GM19468 (cell line): ENCODE results near the gene NAALADL1.
A peak's percentile ranks its signal among the peaks of the same experiment; 100 is the strongest.

Experiments
- ATAC-seq: cut with Tn5 transposase; IDR thresholded peaks from one replicate; pipeline ENCODE4 v1.9.1; 2021; ENCODE audit warnings: mild to moderate bottlenecking, moderate library complexity, moderate number of reproducible peaks; ENCODE audit not compliant: unreplicated experiment; ENCODE audit errors: extremely low read depth

NAALADL1 gene

GRCh38 chr11:65083834-65084597 is 25.7 kb upstream of the NAALADL1 start, which contains the start of the genes CDCA5 and ZFPL1:
CDCA5 (minus strand) TSS chr11:65084040; CDS start chr11:65083978, 62 bp downstream.
ZFPL1 (plus strand) TSS chr11:65084222; CDS start chr11:65084699, 477 bp downstream.
- ATAC-seq: peak; percentile 71

GRCh38 chr11:65083134-65083833 is 24.9 kb upstream of the NAALADL1 start:
- no peak for ATAC-seq

GRCh38 chr11:65078786-65079342 is 20.5 kb upstream of the NAALADL1 start:
- no peak for ATAC-seq

- no peak for ATAC-seq
These were observed 19.8 kb upstream of the NAALADL1 start for GRCh38 chr11:65078151-65078550.

GRCh38 chr11:65077451-65077850 is 19.1 kb upstream of the NAALADL1 start:
- ATAC-seq: no peak

GRCh38 chr11:65072631-65072966 is 14.2 kb upstream of the NAALADL1 start:
- no peak for ATAC-seq

- no peak for ATAC-seq
These were observed 13.7 kb upstream of the NAALADL1 start for GRCh38 chr11:65071907-65072630.

GRCh38 chr11:65069217-65069616 is 10.9 kb upstream of the NAALADL1 start:
- no peak for ATAC-seq

- ATAC-seq: no peak
These were observed 9.1 kb upstream of the NAALADL1 start for GRCh38 chr11:65067446-65067845.

- no peak for ATAC-seq
These were observed 8.5 kb upstream of the NAALADL1 start for GRCh38 chr11:65066805-65067291.

GRCh38 chr11:65066315-65066714 is 8.0 kb upstream of the NAALADL1 start:
- ATAC-seq: no peak

GRCh38 chr11:65065851-65066250 is 7.5 kb upstream of the NAALADL1 start:
- no peak for ATAC-seq

GRCh38 chr11:65064847-65065240 is 6.5 kb upstream of the NAALADL1 start:
- ATAC-seq: no peak

GRCh38 chr11:65063532-65063931 is 5.2 kb upstream of the NAALADL1 start:
- ATAC-seq: no peak

- no peak for ATAC-seq
These were observed 2.6 kb upstream of the NAALADL1 start for GRCh38 chr11:65060913-65061408.

- no peak for ATAC-seq
These were observed 1.8 kb upstream of the NAALADL1 start for GRCh38 chr11:65059959-65060824.

- no peak for ATAC-seq
These were observed 1.2 kb upstream of the NAALADL1 start for GRCh38 chr11:65059523-65059922.

- no peak for ATAC-seq
These were observed 341 bp downstream of the NAALADL1 start for GRCh38 chr11:65058012-65058411.

- ATAC-seq: no peak
These were observed 827 bp downstream of the NAALADL1 start for GRCh38 chr11:65057526-65057925.
